K562 (cell line): ENCODE measurements around the gene CTCF. TPM values are rescaled to one million over a fixed set of nuclear protein-coding genes. Genes with fewer than 3 reads are reported as not detected.

ENCODE experiments used
- ATAC-seq: fragments of 200-7000 bp; cut with Tn5 transposase; 3 replicates; pipeline ENCODE4 v1.9.1; 2020; ENCODE audit warnings: moderate library complexity
- BruUV-seq: library from RNA; stranded (reverse); fragments of 400-500 nt; replicated peaks from 2 replicates; lab custom pipeline; 2021; lab: Mats Ljungman, UMichigan
- CTCF ChIA-PET: fragments of 300-600 bp; formaldehyde crosslinking; extraction: SDS; loops from one replicate; lab custom pipeline; 2021; ENCODE audit warnings: low intra/inter-chr PET ratio; lab: Yijun Ruan, JAX
- POLR2A ChIA-PET: fragments of 300-600, 350-650 bp; sonication (Branson Sonifier 250); formaldehyde crosslinking; extraction: SDS; loops from one replicate; lab custom pipeline; 2021; ENCODE audit warnings: antibody characterized with exemption, inconsistent platforms; lab: Yijun Ruan, JAX
- DNase-seq, 4 experiments: peaks; one replicate each; pipeline versions ENCODE4 v3.0.0 to v3.0.0-alpha.2; 2011 to 2018; ENCODE audit warnings: low spot score in 3 of 4, mixed read lengths in 3 of 4; ENCODE audit errors: extremely low read depth in 1 of 4
- FAIRE-seq: peaks from 2 replicates; lab custom pipeline; 2011; peaks lifted over from hg19 to GRCh38; lab: Jason Lieb, UNC
- H2AFZ ChIP-seq: 2 replicates; pipeline ENCODE4 v1.6.0; 2011; ENCODE audit warnings: low read depth, low read length, control low read depth, inconsistent platforms
- H3K27ac ChIP-seq: fragments of 200-600 bp; 3 replicates; pipeline ENCODE4 v1.8.0; 2011; ENCODE audit warnings: low read depth, mild to moderate bottlenecking, control low read depth, inconsistent platforms, low read length, moderate library complexity, mixed read lengths; ENCODE audit errors: extremely low read depth
- H3K27me3 ChIP-seq, 2 experiments: fragments of 300-600 bp in 1 of 2; 2 replicates in 1 of 2; 3 replicates in 1 of 2; pipeline versions ENCODE4 v1.6.0 to v1.8.0; 2011; ENCODE audit warnings: inconsistent platforms in 2 of 2, low read length in 2 of 2, mild to moderate bottlenecking in 1 of 2, mixed read lengths in 1 of 2, moderate library complexity in 1 of 2; ENCODE audit not compliant: control insufficient read depth in 2 of 2, insufficient read depth in 2 of 2
- H3K36me3 ChIP-seq: fragments of 300-600 bp; 3 replicates; pipeline ENCODE4 v1.8.0; 2011; ENCODE audit warnings: mild to moderate bottlenecking, low read length, inconsistent platforms; ENCODE audit not compliant: control insufficient read depth, insufficient read depth
- H3K4me1 ChIP-seq, 2 experiments: fragments of 200-600 bp in 1 of 2; replicated peaks in 1 of 2; 2 replicates in 1 of 2; 3 replicates in 1 of 2; pipeline versions ENCODE4 v1.5.1 to v1.8.0; 2011; ENCODE audit warnings: inconsistent platforms in 2 of 2, low read length in 2 of 2, mild to moderate bottlenecking in 1 of 2, mixed read lengths in 1 of 2, moderate library complexity in 1 of 2; ENCODE audit not compliant: control insufficient read depth in 2 of 2, insufficient read depth in 2 of 2
- H3K4me2 ChIP-seq: 2 replicates; pipeline ENCODE4 v1.6.1; 2011; ENCODE audit warnings: low read length, control low read depth, inconsistent platforms, mixed read lengths; ENCODE audit not compliant: insufficient read depth
- H3K4me3 ChIP-seq: fragments of 200-600 bp; sonication (generic), shearing (Covaris generic); 2 replicates; pipeline ENCODE4 v1.5.1; 2016; ENCODE audit warnings: control low read depth, inconsistent platforms
- H3K79me2 ChIP-seq: fragments of 200-600 bp; 3 replicates; pipeline ENCODE4 v1.8.0; 2011; ENCODE audit warnings: low read length, inconsistent platforms; ENCODE audit not compliant: control insufficient read depth, insufficient read depth
- H3K9ac ChIP-seq, 2 experiments: 2 replicates each; pipeline versions ENCODE4 v1.6.0 to v1.6.1; 2011; ENCODE audit warnings: low read depth in 2 of 2, low read length in 2 of 2, control low read depth in 1 of 2, inconsistent platforms in 1 of 2, mild to moderate bottlenecking in 1 of 2, mixed read lengths in 1 of 2; ENCODE audit not compliant: insufficient read depth in 1 of 2
- H3K9me1 ChIP-seq: one replicate; pipeline ENCODE4 v1.6.0; 2011; ENCODE audit warnings: inconsistent platforms, mild to moderate bottlenecking, low read length, moderate library complexity; ENCODE audit not compliant: control insufficient read depth, insufficient read depth
- H3K9me3 ChIP-seq: replicated peaks from 2 replicates; pipeline ENCODE4 v1.5.1; 2011; ENCODE audit warnings: low read depth, low read length, inconsistent platforms; ENCODE audit not compliant: control insufficient read depth, insufficient read depth
- H4K20me1 ChIP-seq: replicated peaks from 2 replicates; pipeline ENCODE4 v1.6.1; 2011; ENCODE audit warnings: low read length, inconsistent platforms, mixed read lengths; ENCODE audit not compliant: control insufficient read depth, insufficient read depth
- CBFA2T2 ChIP-seq: fragments of 450-650 bp; conservative IDR thresholded peaks from 2 replicates; pipeline ENCODE4 v1.6.1; 2017; ENCODE audit warnings: mild to moderate bottlenecking
- GATA2 ChIP-seq: sonication (generic); formaldehyde crosslinking; IDR thresholded peaks from 2 replicates; pipeline ENCODE4 v1.4.0; 2020; ENCODE audit warnings: mild to moderate bottlenecking, missing genetic modification reagents
- MAFF ChIP-seq: IDR thresholded peaks from 2 replicates; pipeline ENCODE4 v1.6.1; 2012; ENCODE audit warnings: low read length, improper control_type of control experiment
- POLR2G ChIP-seq: fragments of 200-400 bp; formaldehyde crosslinking; IDR thresholded peaks from 2 replicates; pipeline ENCODE4 v1.6.1; 2017; ENCODE audit warnings: low read depth, mild to moderate bottlenecking, antibody characterized with exemption, low read length, moderate library complexity
- TCF3 ChIP-seq: sonication (generic); formaldehyde crosslinking; IDR thresholded peaks from 2 replicates; pipeline ENCODE4 v1.4.0; 2020; ENCODE audit warnings: mild to moderate bottlenecking, missing genetic modification reagents
- ZBTB7A ChIP-seq: IDR thresholded peaks from 2 replicates; pipeline ENCODE4 v1.6.1; 2011; ENCODE audit warnings: low read depth, mild to moderate bottlenecking, low read length, moderate library complexity, borderline replicate concordance; ENCODE audit not compliant: control insufficient read depth
- WGBS: fragments of 100-300 bp; shearing (Covaris generic); methylation state at CpG from one replicate; pipeline ENCODE4 v1.1.6; 2016; ENCODE audit warnings: low coverage, mixed read lengths; ENCODE audit not compliant: insufficient coverage; ENCODE audit errors: missing lambda C conversion rate; 5-methylcytosine and 5-hydroxymethylcytosine counted together
- in situ Hi-C: fragments of 300-500 bp; cut with MboI; formaldehyde crosslinking; loops from 4 replicates; pipeline ENCODE4 v1.15.0; 2018; ENCODE audit warnings: inconsistent platforms, mixed read lengths
- intact Hi-C: fragments of 100-400 bp; cut with micrococcal nuclease; formaldehyde crosslinking; loops from 2 replicates; pipeline ENCODE4 v1.14.2; 2022
- polyA plus RNA-seq, 8 experiments: library from polyadenylated mRNA; depleted of rRNA in 4 of 8; stranded (reverse) in 5 of 8; unstranded in 3 of 8; fragments of >200 nt; fragmentation: Nextera tagmentation in 2 of 8; fragmentation: Illumina TruSeq in 1 of 8; extraction: Ambion mirVana in 2 of 8; extraction: Trizol in 1 of 8; gene quantifications; 2 replicates each; pipeline versions ENCODE4 v1.2.1 to v1.2.3, GENCODE V29; 2011 to 2014; ENCODE audit warnings: inconsistent platforms in 1 of 8, missing spikeins in 1 of 8
- total RNA-seq, 7 experiments: library from RNA; depleted of rRNA in 6 of 7; stranded (reverse); fragments of >200 nt in 6 of 7; fragmentation: Illumina TruSeq in 2 of 7; extraction: Trizol in 2 of 7; gene quantifications; 2 replicates each; pipeline versions ENCODE4 v1.2.1 to v1.2.3, GENCODE V29; 2011 to 2021; ENCODE audit warnings: low replicate concordance in 1 of 7
- TF ChIP-seq, protein P1 (sequence below): sonication (generic); formaldehyde crosslinking; IDR thresholded peaks from 2 replicates; pipeline ENCODE4 v1.8.0; 2022; ENCODE audit warnings: mild to moderate bottlenecking, missing genetic modification reagents
- TF ChIP-seq, protein P2 (sequence below): fragments of 450-650 bp; IDR thresholded peaks from 2 replicates; pipeline ENCODE4 v1.6.1; 2018; ENCODE audit not compliant: partially characterized antibody

CTCF gene
- total and polyA plus RNA-seq, 9 of the 15 experiments (the other 6 are each of a cell fraction or from before 2014, with no cell fraction given), result 7.8 to 49.2 (median 33.9) TPM

DNA sequence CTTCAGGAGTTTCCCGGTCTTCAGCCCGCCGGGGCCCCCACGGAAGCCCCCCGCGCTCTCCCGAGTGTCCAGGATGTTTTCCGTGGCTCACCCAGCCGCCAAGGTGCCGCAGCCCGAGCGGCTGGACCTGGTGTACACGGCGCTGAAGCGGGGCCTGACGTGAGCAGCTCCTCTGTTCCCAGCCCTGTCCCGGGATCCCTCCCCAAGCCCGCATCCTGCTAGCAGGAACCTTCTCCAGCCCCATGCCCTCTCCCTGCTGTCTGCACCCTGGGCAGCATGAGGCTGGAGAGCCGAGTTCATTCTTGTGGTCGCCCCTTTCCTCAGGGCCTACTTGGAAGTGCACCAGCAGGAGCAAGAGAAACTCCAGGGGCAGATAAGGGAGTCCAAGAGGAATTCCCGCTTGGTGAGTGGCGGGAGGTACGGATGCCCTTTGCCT lies 23.6 kb upstream of the CTCF start:
- peaks cover 3% of the 10 kb centered on the region; the same call in 2 of the 3 replicates for H3K79me2 ChIP-seq
- no peak overlapping the region for H2AFZ ChIP-seq
- no peak for ATAC-seq
- H3K9me3 ChIP-seq, result no peaks in the 10 kb centered on the region
- H3K27me3 ChIP-seq, result no peaks in the 10 kb centered on the region
- peaks cover 0 to 37% of the 10 kb centered on the region in 2 experiments; a peak in 2 of 5 replicates for H3K4me1 ChIP-seq
- H3K9me1 ChIP-seq, result no peaks in the 10 kb centered on the region
- BruUV-seq, result no TSS peak
- FAIRE-seq, result no peak
- no peak overlapping the region; a peak in 1 of 4 replicates for H3K9ac ChIP-seq
- 93% methylated on average over 10 of the region's 23 CpGs for WGBS
- intact Hi-C loops, result no loop called here
- peaks cover 27% of the 10 kb centered on the region; the same call in 1 of the 3 replicates for H3K36me3 ChIP-seq
- peaks cover 12% of the 10 kb centered on the region for H4K20me1 ChIP-seq
- H3K4me3 ChIP-seq, result no peak overlapping the region
- CTCF ChIA-PET, result no interaction called here
- no peak for DNase-seq
- in situ Hi-C loops, result loop anchor here (5.0 kb wide), 1 partner anchor 104 kb away; no protein-coding TSS in a partner anchor
- POLR2A ChIA-PET, result interaction anchor here (0.6 kb wide), 2 partner anchors 226 to 278 kb away, joined by 3 to 4 read pairs; no protein-coding TSS in a partner anchor
- H3K4me2 ChIP-seq, result no peak overlapping the region
- H3K27ac ChIP-seq, result no peak overlapping the region
- TF ChIP-seq, protein P1, sequence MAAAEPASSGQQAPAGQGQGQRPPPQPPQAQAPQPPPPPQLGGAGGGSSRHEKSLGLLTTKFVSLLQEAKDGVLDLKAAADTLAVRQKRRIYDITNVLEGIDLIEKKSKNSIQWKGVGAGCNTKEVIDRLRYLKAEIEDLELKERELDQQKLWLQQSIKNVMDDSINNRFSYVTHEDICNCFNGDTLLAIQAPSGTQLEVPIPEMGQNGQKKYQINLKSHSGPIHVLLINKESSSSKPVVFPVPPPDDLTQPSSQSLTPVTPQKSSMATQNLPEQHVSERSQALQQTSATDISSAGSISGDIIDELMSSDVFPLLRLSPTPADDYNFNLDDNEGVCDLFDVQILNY (CRISPR knock-in tag), result no peak
- TF ChIP-seq, protein P2, sequence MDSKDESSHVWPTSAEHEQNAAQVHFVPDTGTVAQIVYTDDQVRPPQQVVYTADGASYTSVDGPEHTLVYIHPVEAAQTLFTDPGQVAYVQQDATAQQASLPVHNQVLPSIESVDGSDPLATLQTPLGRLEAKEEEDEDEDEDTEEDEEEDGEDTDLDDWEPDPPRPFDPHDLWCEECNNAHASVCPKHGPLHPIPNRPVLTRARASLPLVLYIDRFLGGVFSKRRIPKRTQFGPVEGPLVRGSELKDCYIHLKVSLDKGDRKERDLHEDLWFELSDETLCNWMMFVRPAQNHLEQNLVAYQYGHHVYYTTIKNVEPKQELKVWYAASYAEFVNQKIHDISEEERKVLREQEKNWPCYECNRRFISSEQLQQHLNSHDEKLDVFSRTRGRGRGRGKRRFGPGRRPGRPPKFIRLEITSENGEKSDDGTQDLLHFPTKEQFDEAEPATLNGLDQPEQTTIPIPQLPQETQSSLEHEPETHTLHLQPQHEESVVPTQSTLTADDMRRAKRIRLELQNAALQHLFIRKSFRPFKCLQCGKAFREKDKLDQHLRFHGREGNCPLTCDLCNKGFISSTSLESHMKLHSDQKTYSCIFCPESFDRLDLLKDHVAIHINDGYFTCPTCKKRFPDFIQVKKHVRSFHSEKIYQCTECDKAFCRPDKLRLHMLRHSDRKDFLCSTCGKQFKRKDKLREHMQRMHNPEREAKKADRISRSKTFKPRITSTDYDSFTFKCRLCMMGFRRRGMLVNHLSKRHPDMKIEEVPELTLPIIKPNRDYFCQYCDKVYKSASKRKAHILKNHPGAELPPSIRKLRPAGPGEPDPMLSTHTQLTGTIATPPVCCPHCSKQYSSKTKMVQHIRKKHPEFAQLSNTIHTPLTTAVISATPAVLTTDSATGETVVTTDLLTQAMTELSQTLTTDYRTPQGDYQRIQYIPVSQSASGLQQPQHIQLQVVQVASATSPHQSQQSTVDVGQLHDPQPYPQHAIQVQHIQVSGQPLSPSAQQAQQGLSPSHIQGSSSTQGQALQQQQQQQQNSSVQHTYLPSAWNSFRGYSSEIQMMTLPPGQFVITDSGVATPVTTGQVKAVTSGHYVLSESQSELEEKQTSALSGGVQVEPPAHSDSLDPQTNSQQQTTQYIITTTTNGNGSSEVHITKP, result no peak
- TF ChIP-seq TCF3 (CRISPR knock-in tag) (no peak), ZBTB7A (peak; percentile 4; the same call in 1 of the 2 replicates), MAFF (no peak), CBFA2T2 (no peak), GATA2 (CRISPR knock-in tag) (no peak), POLR2G (peak; percentile 46; the same call in 1 of the 2 replicates)
